ENCODE results near the gene ADIRF.
A peak's percentile ranks its signal among the peaks of the same experiment; 100 is the strongest.
"Not testable (repeated sequence)": the region's sequence is repeated elsewhere in the genome, so short reads cannot be mapped to it uniquely, and the experiment has no call there.

Gene ADIRF

DNA sequence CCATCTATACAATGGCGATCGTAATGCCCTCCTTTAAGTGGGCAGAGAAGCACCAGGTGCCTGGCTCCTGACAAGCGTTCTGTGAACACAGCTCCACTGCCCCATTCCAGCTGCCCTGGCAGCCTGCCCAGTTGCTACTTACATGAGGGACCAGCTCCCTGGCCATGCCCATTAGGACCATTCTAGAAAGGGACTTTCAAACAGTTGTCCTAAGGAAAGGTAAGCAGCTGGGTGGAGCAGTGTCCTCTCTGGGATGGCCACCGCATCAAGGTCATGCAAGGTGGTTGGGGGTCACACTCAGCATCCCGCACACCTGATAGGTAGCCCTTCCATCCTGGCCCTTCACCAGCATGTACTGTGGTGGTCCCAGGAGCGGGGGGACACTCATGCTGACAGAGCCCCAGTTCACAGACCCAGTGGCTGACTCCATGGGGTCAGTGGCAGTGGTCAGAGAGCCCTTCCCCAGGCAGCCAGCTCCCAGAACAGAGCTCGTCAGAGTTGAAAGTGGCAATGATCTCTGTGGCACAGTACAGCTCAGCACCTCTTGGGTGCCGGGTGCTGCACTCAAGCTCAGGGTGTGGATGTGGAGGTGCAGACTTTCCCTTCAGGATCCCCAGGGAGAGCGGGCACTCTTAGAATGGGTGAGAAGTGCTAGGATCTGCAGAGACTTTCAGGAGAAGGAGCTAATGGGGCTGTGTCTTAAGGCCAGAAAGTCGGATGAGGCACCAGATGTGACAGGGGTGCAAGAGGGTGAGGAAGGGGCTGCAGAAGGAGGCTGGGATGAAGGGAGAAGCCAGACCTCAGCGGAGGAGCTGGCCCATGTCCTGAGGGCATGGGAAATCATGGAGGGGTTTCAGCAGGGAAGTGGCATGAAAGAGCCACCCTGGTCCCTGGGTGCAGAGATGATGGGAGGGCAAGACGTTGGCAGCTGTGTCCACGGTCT lies 21.8 kb upstream of the ADIRF start:
- TF ChIP-seq, protein P1, sequence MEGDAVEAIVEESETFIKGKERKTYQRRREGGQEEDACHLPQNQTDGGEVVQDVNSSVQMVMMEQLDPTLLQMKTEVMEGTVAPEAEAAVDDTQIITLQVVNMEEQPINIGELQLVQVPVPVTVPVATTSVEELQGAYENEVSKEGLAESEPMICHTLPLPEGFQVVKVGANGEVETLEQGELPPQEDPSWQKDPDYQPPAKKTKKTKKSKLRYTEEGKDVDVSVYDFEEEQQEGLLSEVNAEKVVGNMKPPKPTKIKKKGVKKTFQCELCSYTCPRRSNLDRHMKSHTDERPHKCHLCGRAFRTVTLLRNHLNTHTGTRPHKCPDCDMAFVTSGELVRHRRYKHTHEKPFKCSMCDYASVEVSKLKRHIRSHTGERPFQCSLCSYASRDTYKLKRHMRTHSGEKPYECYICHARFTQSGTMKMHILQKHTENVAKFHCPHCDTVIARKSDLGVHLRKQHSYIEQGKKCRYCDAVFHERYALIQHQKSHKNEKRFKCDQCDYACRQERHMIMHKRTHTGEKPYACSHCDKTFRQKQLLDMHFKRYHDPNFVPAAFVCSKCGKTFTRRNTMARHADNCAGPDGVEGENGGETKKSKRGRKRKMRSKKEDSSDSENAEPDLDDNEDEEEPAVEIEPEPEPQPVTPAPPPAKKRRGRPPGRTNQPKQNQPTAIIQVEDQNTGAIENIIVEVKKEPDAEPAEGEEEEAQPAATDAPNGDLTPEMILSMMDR (IDR thresholded peaks at IDR 0.05; ENCODE audit: low read length, missing control alignments), result no peak
- no peak for DNase-seq (ENCODE audit: low read depth)

GRCh38 chr10:86947806-86948205 lies 20.5 kb upstream of the ADIRF start:
- not testable (repeated sequence) for H3K4me3 ChIP-seq (replicated peaks; ENCODE audit: low read depth, low read length); DNase-seq (ENCODE audit: low read depth)

More for the DNA sequence above, 21.8 kb upstream of the ADIRF start:
- H3K4me3 ChIP-seq (replicated peaks; ENCODE audit: low read depth, low read length), result no peak overlapping the region

DNA sequence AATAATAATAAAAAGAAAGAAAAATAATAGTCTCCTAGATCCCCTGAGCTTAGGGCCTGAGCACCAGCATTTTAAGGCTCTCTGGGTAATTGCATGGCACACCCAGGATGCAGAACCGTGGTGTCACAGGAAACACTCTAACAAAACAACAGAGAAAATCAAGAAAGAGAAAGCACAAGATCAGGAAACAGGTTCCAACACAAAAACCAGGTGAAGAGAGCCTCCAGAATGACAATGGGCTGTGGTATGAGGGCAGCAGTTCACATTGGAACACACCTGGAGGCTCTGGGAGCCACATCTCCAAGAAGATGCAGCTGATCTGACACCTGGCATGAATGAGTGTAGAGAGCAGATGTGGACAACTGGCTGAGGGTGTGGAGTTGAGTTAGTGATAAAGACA lies 17.9 kb upstream of the ADIRF start:
- H3K4me3 ChIP-seq (replicated peaks; ENCODE audit: low read depth, low read length), result no peak overlapping the region
- no peak for DNase-seq (ENCODE audit: low read depth)
- TF ChIP-seq, protein P1 (IDR thresholded peaks at IDR 0.05; ENCODE audit: low read length, missing control alignments), result no peak

GRCh38 chr10:86951184-86951761 lies 17.0 kb upstream of the ADIRF start:
- H3K4me3 ChIP-seq (replicated peaks; ENCODE audit: low read depth, low read length), result no peak overlapping the region
- no peak for DNase-seq (ENCODE audit: low read depth)
- TF ChIP-seq, protein P1 (IDR thresholded peaks at IDR 0.05; ENCODE audit: low read length, missing control alignments), result no peak

GRCh38 chr10:86952106-86952505 lies 16.2 kb upstream of the ADIRF start:
- TF ChIP-seq, protein P1 (IDR thresholded peaks at IDR 0.05; ENCODE audit: low read length, missing control alignments), result no peak

DNA sequence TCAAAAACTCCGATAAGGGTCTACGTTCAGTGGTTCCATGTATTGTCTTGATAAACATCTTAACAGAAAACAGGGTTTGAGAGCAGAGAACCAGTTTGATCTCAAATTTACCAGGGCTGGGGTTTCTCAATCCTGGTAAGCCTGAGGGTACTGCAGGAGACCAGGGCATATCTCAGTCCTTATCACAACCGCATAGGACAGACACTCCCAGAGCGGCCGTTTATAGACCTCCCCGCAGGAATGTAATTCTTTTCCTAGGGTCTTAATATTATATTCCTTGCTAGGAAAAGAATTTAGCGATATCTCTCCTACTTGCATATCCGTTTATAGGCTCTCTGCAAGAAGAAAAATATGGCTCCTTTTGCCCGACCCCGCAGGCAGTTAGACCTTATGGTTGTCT lies 15.6 kb upstream of the ADIRF start:
- H3K4me3 ChIP-seq (replicated peaks; ENCODE audit: low read depth, low read length); DNase-seq (ENCODE audit: low read depth): not testable (repeated sequence)

More at GRCh38 chr10:86952106-86952505, 16.2 kb upstream of the ADIRF start:
- no peak overlapping the region for H3K4me3 ChIP-seq (replicated peaks; ENCODE audit: low read depth, low read length)
- no peak for DNase-seq (ENCODE audit: low read depth)

DNA sequence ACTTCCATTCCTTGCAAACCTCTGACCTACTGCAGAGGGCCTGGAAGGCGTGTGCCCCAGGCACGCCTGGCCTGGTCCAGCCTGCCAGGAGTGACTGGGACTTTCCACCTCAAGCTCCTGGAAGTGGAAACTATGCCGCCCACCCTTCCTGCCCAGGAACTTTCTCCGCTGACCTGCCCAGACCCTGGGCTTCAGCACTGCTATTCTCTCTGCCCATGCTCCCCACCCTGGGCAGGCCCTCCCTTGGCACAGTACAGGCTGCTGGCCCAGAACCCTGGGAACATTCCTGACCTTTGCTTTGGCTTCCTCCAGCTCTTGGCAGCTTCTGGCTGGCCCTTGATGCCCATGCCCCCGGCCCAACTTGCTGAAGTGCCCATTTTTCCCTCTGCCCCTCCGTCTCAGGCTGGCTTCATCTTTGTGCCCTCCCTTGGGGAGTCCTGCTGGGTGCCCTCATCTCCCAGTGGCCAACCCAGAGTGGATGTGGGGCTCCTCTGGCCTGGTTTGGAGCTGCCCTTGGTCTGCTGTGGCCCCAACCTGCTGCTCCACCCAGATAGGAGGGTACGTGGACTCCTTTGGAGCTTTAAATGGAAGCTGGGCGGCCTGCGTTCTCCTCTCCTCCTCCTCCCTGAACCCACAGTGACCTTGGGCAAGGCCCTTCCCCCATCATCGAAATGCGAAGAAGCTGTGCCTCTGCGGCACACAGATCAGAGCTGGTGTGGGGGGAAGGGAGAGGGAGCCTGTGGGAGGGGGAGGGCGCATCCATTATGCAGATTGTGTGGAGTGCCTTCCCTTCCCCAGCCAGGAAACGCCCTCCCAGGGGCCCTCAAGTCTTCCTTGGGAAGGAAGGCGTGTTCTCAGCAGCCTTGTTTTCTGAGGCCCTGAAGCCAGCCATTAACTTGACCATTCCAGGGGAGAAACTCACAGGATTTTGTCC lies 14.3 kb upstream of the ADIRF start:
- TF ChIP-seq, protein P1 (IDR thresholded peaks at IDR 0.05; ENCODE audit: low read length, missing control alignments), result no peak
- H3K4me3 ChIP-seq (replicated peaks; ENCODE audit: low read depth, low read length), result no peak overlapping the region
- peak; percentile 73 for DNase-seq (ENCODE audit: low read depth)

Data from fibroblast of pulmonary artery (primary cell).